H1 (cell line): ENCODE results near the gene FANCM. TPM values are rescaled to one million over a fixed set of nuclear protein-coding genes. Genes with fewer than 3 reads are reported as not detected.

Experiments used
- BCL11A ChIP-seq, 2 experiments: IDR thresholded peaks; one replicate each; pipeline ENCODE4 v1.6.1; 2011; ENCODE audit warnings: low read depth in 2 of 2, low read length in 2 of 2, mild to moderate bottlenecking in 2 of 2
- CBX8 ChIP-seq: fragments of 300-800, 300-1000 bp; sonication (generic); IDR thresholded peaks from 2 replicates; pipeline ENCODE4 v1.7.1; 2016; ENCODE audit warnings: low read depth, low read length, borderline replicate concordance
- CEBPB ChIP-seq: IDR thresholded peaks from 2 replicates; pipeline ENCODE4 v1.6.1; 2012; ENCODE audit warnings: low read depth, low read length
- CHD7 ChIP-seq: fragments of 300-600 bp; sonication (generic); IDR thresholded peaks from 2 replicates; pipeline ENCODE4 v1.7.1; 2012; ENCODE audit warnings: low read length, moderate library complexity, mild to moderate bottlenecking, inconsistent platforms; ENCODE audit not compliant: insufficient replicate concordance
- GABPA ChIP-seq: IDR thresholded peaks from 2 replicates; pipeline ENCODE4 v1.6.1; 2011; ENCODE audit warnings: mild to moderate bottlenecking, low read length, moderate library complexity, borderline replicate concordance; ENCODE audit not compliant: insufficient read depth
- GTF2F1 ChIP-seq: IDR thresholded peaks from 2 replicates; pipeline ENCODE4 v1.6.1; 2012; ENCODE audit warnings: low read depth, low read length, improper control_type of control experiment, borderline replicate concordance
- HDAC2 ChIP-seq, 2 experiments: fragments of 300-600 bp in 1 of 2; sonication (generic) in 1 of 2; IDR thresholded peaks; 2 replicates each; pipeline ENCODE4 v1.6.1; 2011 to 2012; ENCODE audit warnings: low read depth in 2 of 2, low read length in 2 of 2, mild to moderate bottlenecking in 2 of 2, moderate library complexity in 2 of 2, borderline replicate concordance in 1 of 2, inconsistent platforms in 1 of 2
- KDM4A ChIP-seq: IDR thresholded peaks from one replicate; pipeline ENCODE4 v1.7.1; 2012; ENCODE audit warnings: low read depth, mild to moderate bottlenecking, moderate library complexity, low read length, inconsistent platforms; ENCODE audit not compliant: severe bottlenecking
- MAFK ChIP-seq: IDR thresholded peaks from 2 replicates; pipeline ENCODE4 v1.6.1; 2012; ENCODE audit warnings: low read depth, mild to moderate bottlenecking, improper control_type of control experiment, low read length
- MAX ChIP-seq: IDR thresholded peaks from 2 replicates; pipeline ENCODE4 v1.6.1; 2012; ENCODE audit warnings: inconsistent platforms
- TAF1 ChIP-seq: IDR thresholded peaks from 2 replicates; pipeline ENCODE4 v1.6.1; 2011; ENCODE audit warnings: mild to moderate bottlenecking, low read depth, low read length
- ZNF274 ChIP-seq: IDR thresholded peaks from 2 replicates; pipeline ENCODE4 v1.7.0; 2012; ENCODE audit warnings: low read length, borderline replicate concordance; ENCODE audit errors: extremely low read depth
- polyA plus RNA-seq, 7 experiments: library from polyadenylated mRNA; depleted of rRNA in 3 of 7; stranded (reverse) in 5 of 7; unstranded in 2 of 7; fragments of >200 nt in 5 of 7; fragments of 200-250 nt in 2 of 7; gene quantifications; 1 replicate in 5 of 7; 2 replicates in 1 of 7; 4 replicates in 1 of 7; pipeline versions ENCODE4 v1.2.1 to v1.2.3, GENCODE V29; 2011 to 2013; ENCODE audit warnings: missing spikeins in 2 of 7, mixed read lengths in 2 of 7
- total RNA-seq: library from RNA; stranded (reverse); fragmentation: NEBNext Ultra II Directional; extraction: Animal tissue kit (Norgen Biotek cat#: 25700); gene quantifications from 2 replicates; pipeline ENCODE4 v1.2.1, GENCODE V29; 2021

Gene FANCM
- total and polyA plus RNA-seq, 2 of the 8 experiments (the other 6 are each of a cell fraction or from before 2014, with no cell fraction given) = 3.2 to 10.5 TPM

GRCh38 chr14:45136399-45136798, 669 bp downstream of the FANCM start (continued):
- TF ChIP-seq CHD7 = no peak
- no peak for TF ChIP-seq HDAC2 (IDR thresholded peaks at IDR 0.05; ENCODE audit: borderline replicate concordance in 1 of 2, low read depth in 2 of 2, low read length in 2 of 2)
- TF ChIP-seq MAFK = no peak
- no peak for TF ChIP-seq CBX8
- no peak for TF ChIP-seq TAF1
- no peak for TF ChIP-seq GTF2F1
- TF ChIP-seq ZNF274 = no peak
- no peak for TF ChIP-seq BCL11A (IDR thresholded peaks at IDR 0.05; ENCODE audit: low read depth in 2 of 2, low read length in 2 of 2)
- no peak for TF ChIP-seq MAX
- TF ChIP-seq GABPA = no peak
- no peak for TF ChIP-seq KDM4A
- no peak for TF ChIP-seq CEBPB
